Measurements from ENCODE around the gene EVPL. TPM values are rescaled to one million over a fixed set of nuclear protein-coding genes. Genes with fewer than 3 reads are reported as not detected.

EVPL gene
- total and polyA plus RNA-seq, 2 of the 13 experiments (the other 11 are each of a cell fraction or from before 2014, with no cell fraction given): 2.1 to 8.2 TPM

DNA sequence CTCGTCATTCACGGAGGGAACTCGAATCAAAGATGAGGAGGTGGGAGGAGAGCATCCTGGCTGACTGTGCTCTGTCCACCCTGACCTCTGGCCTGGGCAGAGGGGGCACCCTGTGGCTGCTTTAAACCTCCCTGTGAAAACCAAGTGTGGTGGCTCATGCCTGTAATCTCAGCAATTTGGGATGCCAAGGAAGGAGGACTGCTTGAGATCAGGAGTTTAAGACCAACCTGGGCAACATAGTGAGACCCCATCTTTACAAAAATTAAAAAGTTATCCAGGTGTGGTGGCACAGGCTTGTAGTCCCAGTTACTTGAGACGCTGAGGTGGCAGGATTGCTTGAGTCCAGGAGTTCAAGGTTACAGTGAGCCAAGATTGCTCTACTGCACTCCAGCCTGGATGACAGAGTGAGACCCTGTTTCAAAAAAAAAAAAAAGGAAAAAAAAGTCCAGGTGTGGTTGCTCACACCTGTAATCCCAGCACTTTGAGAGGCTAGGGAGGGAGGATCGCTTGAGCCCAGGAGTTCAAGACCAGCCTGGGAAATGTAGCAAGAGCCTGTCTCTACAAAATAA, 32.2 kb downstream of the EVPL start:
- H3K9me3 ChIP-seq (ENCODE audit: low read length): no peaks in the 10 kb centered on the region
- no peak overlapping the region for H3K9ac ChIP-seq (ENCODE audit: insufficient read depth, low read depth, low read length)
- H3K79me2 ChIP-seq (ENCODE audit: insufficient read depth, low read length): no peaks in the 10 kb centered on the region
- H3K27ac ChIP-seq (ENCODE audit: extremely low read length, insufficient read depth, low read length): peak overlapping the region; percentile 94
- DNase-seq (ENCODE audit: low spot score) (no peak), FAIRE-seq (no peak), ATAC-seq (no peak)
- peaks cover 5 to 13% of the 10 kb centered on the region in 2 experiments for H3K36me3 ChIP-seq (replicated peaks in 1 of 2; ENCODE audit: control insufficient read depth in 1 of 2, insufficient read depth in 2 of 2, low read length in 2 of 2)
- H3K4me2 ChIP-seq (ENCODE audit: low read depth, low read length): 0 out of 2 replicates have a peak overlapping the region, but pooled peaks have one; percentile 2
- no peak overlapping the region for H3K4me3 ChIP-seq (replicated peaks in 1 of 3; ENCODE audit: insufficient read depth in 1 of 3, low read depth in 2 of 3, low read length in 3 of 3)
- in situ Hi-C loops (cut with HindIII; ENCODE audit: extremely low pct_ligation_motif_present, low pct_unique_long_range_greater_than_20kb) (no loop called here), intact Hi-C loops (cut with micrococcal nuclease; ENCODE audit: unreplicated experiment) (loop anchor here (5.0 kb wide), 1 partner anchor 53 kb away; the partner anchor contains the start of gene FBF1)
- no peaks in the 10 kb centered on the region for H4K20me1 ChIP-seq (ENCODE audit: insufficient read depth, low read length)
- POLR2A ChIA-PET: interaction anchor here (1.3 to 14.3 kb wide), 5 partner anchors 8 to 118 kb away, joined by 4 to 481 read pairs (median 9); partner anchors contain the start of genes ACOX1, MRPL38, TEN1 and TRIM47
- 82% methylated on average over 5 of the region's 5 CpGs for WGBS (ENCODE audit: low lambda C conversion rate)
- BruUV-seq (replicated peaks): no TSS peak
- H2AFZ ChIP-seq (ENCODE audit: low read length): no peak overlapping the region
- no peaks in the 10 kb centered on the region for H3K27me3 ChIP-seq (ENCODE audit: control insufficient read depth in 1 of 2, insufficient read depth in 2 of 2, low read length in 2 of 2)
- CTCF ChIA-PET (ENCODE audit: low intra/inter-chr PET ratio, low total read pairs): no interaction called here
- H3K4me1 ChIP-seq (ENCODE audit: insufficient read depth, low read length): peaks cover 70% of the 10 kb centered on the region
- TF ChIP-seq KMT2A (CRISPR knock-in tag; IDR thresholded peaks at IDR 0.05) (0 out of 2 replicates have a peak, but pooled peaks have one; percentile 21), ELF3 (CRISPR knock-in tag; IDR thresholded peaks at IDR 0.05) (no peak), PRPF4 (IDR thresholded peaks at IDR 0.05; ENCODE audit: low read depth, low read length, poor library complexity, severe bottlenecking) (no peak), ZNF747 (CRISPR knock-in tag; IDR thresholded peaks at IDR 0.05; ENCODE audit: borderline replicate concordance) (no peak), ZBTB20 (CRISPR knock-in tag; IDR thresholded peaks at IDR 0.05; ENCODE audit: borderline replicate concordance, low read depth) (no peak), NFIB (CRISPR knock-in tag; IDR thresholded peaks at IDR 0.05; ENCODE audit: borderline replicate concordance) (no peak), MAZ (IDR thresholded peaks at IDR 0.05; ENCODE audit: borderline replicate concordance, low read depth, low read length) (no peak), MAZ (CRISPR knock-in tag; IDR thresholded peaks at IDR 0.05; ENCODE audit: low read depth) (no peak), MIER2 (CRISPR knock-in tag; IDR thresholded peaks at IDR 0.05) (0 out of 2 replicates have a peak, but pooled peaks have one; percentile 21), ZNF121 (CRISPR knock-in tag; IDR thresholded peaks at IDR 0.05) (peak; percentile 92), ZSCAN21 (CRISPR knock-in tag; IDR thresholded peaks at IDR 0.05; ENCODE audit: borderline replicate concordance) (no peak), ZNF34 (CRISPR knock-in tag; IDR thresholded peaks at IDR 0.05; ENCODE audit: borderline replicate concordance) (no peak), CAMTA2 (CRISPR knock-in tag; IDR thresholded peaks at IDR 0.05; ENCODE audit: borderline replicate concordance) (no peak), ZSCAN31 (CRISPR knock-in tag; IDR thresholded peaks at IDR 0.05; ENCODE audit: low read depth) (no peak)
- TF ChIP-seq, protein P1, sequence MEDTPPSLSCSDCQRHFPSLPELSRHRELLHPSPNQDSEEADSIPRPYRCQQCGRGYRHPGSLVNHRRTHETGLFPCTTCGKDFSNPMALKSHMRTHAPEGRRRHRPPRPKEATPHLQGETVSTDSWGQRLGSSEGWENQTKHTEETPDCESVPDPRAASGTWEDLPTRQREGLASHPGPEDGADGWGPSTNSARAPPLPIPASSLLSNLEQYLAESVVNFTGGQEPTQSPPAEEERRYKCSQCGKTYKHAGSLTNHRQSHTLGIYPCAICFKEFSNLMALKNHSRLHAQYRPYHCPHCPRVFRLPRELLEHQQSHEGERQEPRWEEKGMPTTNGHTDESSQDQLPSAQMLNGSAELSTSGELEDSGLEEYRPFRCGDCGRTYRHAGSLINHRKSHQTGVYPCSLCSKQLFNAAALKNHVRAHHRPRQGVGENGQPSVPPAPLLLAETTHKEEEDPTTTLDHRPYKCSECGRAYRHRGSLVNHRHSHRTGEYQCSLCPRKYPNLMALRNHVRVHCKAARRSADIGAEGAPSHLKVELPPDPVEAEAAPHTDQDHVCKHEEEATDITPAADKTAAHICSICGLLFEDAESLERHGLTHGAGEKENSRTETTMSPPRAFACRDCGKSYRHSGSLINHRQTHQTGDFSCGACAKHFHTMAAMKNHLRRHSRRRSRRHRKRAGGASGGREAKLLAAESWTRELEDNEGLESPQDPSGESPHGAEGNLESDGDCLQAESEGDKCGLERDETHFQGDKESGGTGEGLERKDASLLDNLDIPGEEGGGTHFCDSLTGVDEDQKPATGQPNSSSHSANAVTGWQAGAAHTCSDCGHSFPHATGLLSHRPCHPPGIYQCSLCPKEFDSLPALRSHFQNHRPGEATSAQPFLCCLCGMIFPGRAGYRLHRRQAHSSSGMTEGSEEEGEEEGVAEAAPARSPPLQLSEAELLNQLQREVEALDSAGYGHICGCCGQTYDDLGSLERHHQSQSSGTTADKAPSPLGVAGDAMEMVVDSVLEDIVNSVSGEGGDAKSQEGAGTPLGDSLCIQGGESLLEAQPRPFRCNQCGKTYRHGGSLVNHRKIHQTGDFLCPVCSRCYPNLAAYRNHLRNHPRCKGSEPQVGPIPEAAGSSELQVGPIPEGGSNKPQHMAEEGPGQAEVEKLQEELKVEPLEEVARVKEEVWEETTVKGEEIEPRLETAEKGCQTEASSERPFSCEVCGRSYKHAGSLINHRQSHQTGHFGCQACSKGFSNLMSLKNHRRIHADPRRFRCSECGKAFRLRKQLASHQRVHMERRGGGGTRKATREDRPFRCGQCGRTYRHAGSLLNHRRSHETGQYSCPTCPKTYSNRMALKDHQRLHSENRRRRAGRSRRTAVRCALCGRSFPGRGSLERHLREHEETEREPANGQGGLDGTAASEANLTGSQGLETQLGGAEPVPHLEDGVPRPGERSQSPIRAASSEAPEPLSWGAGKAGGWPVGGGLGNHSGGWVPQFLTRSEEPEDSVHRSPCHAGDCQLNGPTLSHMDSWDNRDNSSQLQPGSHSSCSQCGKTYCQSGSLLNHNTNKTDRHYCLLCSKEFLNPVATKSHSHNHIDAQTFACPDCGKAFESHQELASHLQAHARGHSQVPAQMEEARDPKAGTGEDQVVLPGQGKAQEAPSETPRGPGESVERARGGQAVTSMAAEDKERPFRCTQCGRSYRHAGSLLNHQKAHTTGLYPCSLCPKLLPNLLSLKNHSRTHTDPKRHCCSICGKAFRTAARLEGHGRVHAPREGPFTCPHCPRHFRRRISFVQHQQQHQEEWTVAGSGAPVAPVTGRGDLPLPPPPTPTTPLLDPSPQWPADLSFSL (CRISPR knock-in tag; IDR thresholded peaks at IDR 0.05): no peak
- TF ChIP-seq, protein P2, sequence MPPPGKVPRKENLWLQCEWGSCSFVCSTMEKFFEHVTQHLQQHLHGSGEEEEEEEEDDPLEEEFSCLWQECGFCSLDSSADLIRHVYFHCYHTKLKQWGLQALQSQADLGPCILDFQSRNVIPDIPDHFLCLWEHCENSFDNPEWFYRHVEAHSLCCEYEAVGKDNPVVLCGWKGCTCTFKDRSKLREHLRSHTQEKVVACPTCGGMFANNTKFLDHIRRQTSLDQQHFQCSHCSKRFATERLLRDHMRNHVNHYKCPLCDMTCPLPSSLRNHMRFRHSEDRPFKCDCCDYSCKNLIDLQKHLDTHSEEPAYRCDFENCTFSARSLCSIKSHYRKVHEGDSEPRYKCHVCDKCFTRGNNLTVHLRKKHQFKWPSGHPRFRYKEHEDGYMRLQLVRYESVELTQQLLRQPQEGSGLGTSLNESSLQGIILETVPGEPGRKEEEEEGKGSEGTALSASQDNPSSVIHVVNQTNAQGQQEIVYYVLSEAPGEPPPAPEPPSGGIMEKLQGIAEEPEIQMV (CRISPR knock-in tag; IDR thresholded peaks at IDR 0.05; ENCODE audit: low read depth): no peak

Data from HepG2 (cell line).